T-cell (primary cell): Measurements from ENCODE around the gene GALNTL6. TPM values are rescaled to one million over a fixed set of nuclear protein-coding genes. Genes with fewer than 3 reads are reported as not detected.

Experiments used
- ATAC-seq, 4 experiments: fragments of 200-7000 bp in 3 of 4; fragments of 150-1000 bp in 1 of 4; cut with Tn5 transposase; replicated peaks in 1 of 4; 1 replicate in 3 of 4; 2 replicates in 1 of 4; pipeline ENCODE4 v1.10.0; 2021; ENCODE audit warnings: moderate library complexity in 3 of 4, mild to moderate bottlenecking in 2 of 4, moderate number of reproducible peaks in 1 of 4
- CTCF ChIA-PET, 2 donors: fragments of 300-600 bp; sonication (Branson Sonifier 250); formaldehyde crosslinking; loops; one replicate each; lab custom pipeline; 2022; ENCODE audit warnings: antibody characterized with exemption in 2 of 2; lab: Charles Lee
- POLR2A ChIA-PET, 2 donors: fragments of 300-600 bp; sonication (Branson Sonifier 250); formaldehyde crosslinking; loops; one replicate each; lab custom pipeline; 2022; ENCODE audit warnings: antibody characterized with exemption in 2 of 2; lab: Charles Lee
- DNase-seq, 35 experiments: peaks; one replicate each; pipeline versions ENCODE4 v3.0.0 to v3.0.0-alpha.2; 2013 to 2023
- H3K27ac ChIP-seq: one replicate; pipeline ENCODE4 v1.5.1; 2013; ENCODE audit warnings: low read length
- H3K27me3 ChIP-seq, 2 experiments: replicated peaks in 1 of 2; 1 replicate in 1 of 2; 2 replicates in 1 of 2; pipeline versions ENCODE4 v1.6.1 to v1.7.0; 2013; ENCODE audit warnings: low read length in 1 of 2, mixed read lengths in 1 of 2; ENCODE audit not compliant: control insufficient read depth in 2 of 2, insufficient read depth in 2 of 2; ENCODE audit errors: extremely low read depth in 1 of 2
- H3K36me3 ChIP-seq, 2 donors: 1 replicate in 1 of 2; 2 replicates in 1 of 2; pipeline versions ENCODE4 v1.6.1 to v1.7.0; 2013; ENCODE audit warnings: low read length in 1 of 2; ENCODE audit not compliant: control insufficient read depth in 2 of 2, insufficient read depth in 1 of 2; ENCODE audit errors: extremely low read depth in 1 of 2
- H3K4me1 ChIP-seq, 2 experiments: 1 replicate in 1 of 2; 2 replicates in 1 of 2; pipeline versions ENCODE4 v1.6.1 to v1.7.0; 2013; ENCODE audit warnings: low read length in 2 of 2, mixed read lengths in 1 of 2; ENCODE audit not compliant: insufficient read depth in 2 of 2, control insufficient read depth in 1 of 2; ENCODE audit errors: extremely low read depth in 1 of 2
- H3K4me3 ChIP-seq, 2 donors: 1 replicate in 1 of 2; 2 replicates in 1 of 2; pipeline versions ENCODE4 v1.5.1 to v1.7.0; 2013; ENCODE audit warnings: mild to moderate bottlenecking in 2 of 2, low read length in 1 of 2, moderate library complexity in 1 of 2; ENCODE audit not compliant: control insufficient read depth in 1 of 2; ENCODE audit errors: extremely low read depth in 1 of 2
- H3K9me3 ChIP-seq: 2 replicates; pipeline ENCODE4 v1.7.0; 2013
- H3K27ac Mint-ChIP-seq, 2 donors: one replicate each; pipeline ENCODE4 v1.8.0; 2020 to 2021; ENCODE audit warnings: mild to moderate bottlenecking in 2 of 2, mixed read lengths in 2 of 2
- H3K27me3 Mint-ChIP-seq, 2 donors: one replicate each; pipeline ENCODE4 v1.8.0; 2021 to 2022; ENCODE audit warnings: mixed read lengths in 2 of 2
- H3K36me3 Mint-ChIP-seq: one replicate; pipeline ENCODE4 v1.8.0; 2021; ENCODE audit warnings: mixed read lengths
- H3K4me1 Mint-ChIP-seq, 3 donors: one replicate each; pipeline ENCODE4 v1.8.0; 2020 to 2022; ENCODE audit warnings: mixed read lengths in 3 of 3, mild to moderate bottlenecking in 1 of 3
- H3K4me3 Mint-ChIP-seq, 3 donors: one replicate each; pipeline ENCODE4 v1.8.0; 2020 to 2022; ENCODE audit warnings: mild to moderate bottlenecking in 3 of 3, mixed read lengths in 3 of 3, moderate library complexity in 3 of 3
- H3K9me3 Mint-ChIP-seq, 3 donors: one replicate each; pipeline ENCODE4 v1.8.0; 2020 to 2022; ENCODE audit warnings: mixed read lengths in 3 of 3
- WGBS: methylation state at CpG from one replicate; pipeline ENCODE4 v1.1.5; 2013; ENCODE audit warnings: missing lambda C conversion rate; ENCODE audit not compliant: insufficient coverage; 5-methylcytosine and 5-hydroxymethylcytosine counted together
- total RNA-seq, 35 experiments: library from RNA in 6 of 35; stranded (reverse) in 6 of 35; fragments of 120-200 nt in 1 of 35; gene quantifications; one replicate each; pipeline versions ENCODE4 v1.2.1 to v1.2.4 and lab custom pipeline; 2013 to 2026

The GALNTL6 gene
- total RNA-seq, 5 donors from 2014 or later (not counting 1 experiment from before 2014, with no cell fraction given) = not detected

DNA sequence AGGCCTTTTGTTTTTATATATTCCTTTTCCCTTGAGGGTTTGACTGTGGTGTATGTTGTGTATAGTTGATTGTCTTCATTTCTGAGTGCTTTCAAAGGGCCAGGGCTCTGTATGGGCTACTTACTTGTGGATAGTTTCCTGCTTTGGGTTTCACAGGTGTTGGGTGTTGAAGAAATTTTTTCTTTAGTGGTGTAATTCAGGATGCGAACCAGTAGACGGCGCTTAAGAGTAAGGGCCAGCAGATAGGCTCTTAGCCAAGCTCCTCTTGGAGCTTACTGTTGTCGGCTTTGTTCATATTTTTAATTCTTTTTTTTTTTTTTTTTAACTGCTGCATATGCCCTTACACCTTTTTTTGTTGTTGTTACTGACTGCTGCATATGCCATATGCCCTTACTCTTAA, 1079.1 kb downstream of the GALNTL6 start:
- no peaks in the 10 kb centered on the region for H3K4me1 Mint-ChIP-seq
- ChIA-PET POLR2A (interaction anchor here in 1 of 2 donors (0.6 kb wide), 1 partner anchor 168 kb away, joined by 4 read pairs; no protein-coding TSS in a partner anchor), CTCF (no interaction called here)
- peaks cover 9 to 37% (median 17%) of the 10 kb centered on the region in 3 donors for H3K9me3 Mint-ChIP-seq
- H3K27me3 Mint-ChIP-seq = peaks cover 0 to 3% of the 10 kb centered on the region in 2 donors
- no CpG with 5 or more reads among the region's 4 CpGs for WGBS
- no peak overlapping the region for H3K27ac Mint-ChIP-seq
- Histone ChIP-seq H3K27me3 (peaks cover 0 to 3% of the 10 kb centered on the region in 2 experiments), H3K27ac (no peak overlapping the region), H3K9me3 (no peaks in the 10 kb centered on the region), H3K4me3 (no peak overlapping the region), H3K4me1 (no peaks in the 10 kb centered on the region), H3K36me3 (no peaks in the 10 kb centered on the region)
- ATAC-seq (no peak), DNase-seq (no peak)
- no peak overlapping the region for H3K4me3 Mint-ChIP-seq
- no peaks in the 10 kb centered on the region for H3K36me3 Mint-ChIP-seq

- Histone ChIP-seq H3K27me3 (peaks cover 0 to 3% of the 10 kb centered on the region in 2 experiments), H3K4me1 (no peaks in the 10 kb centered on the region), H3K9me3 (no peaks in the 10 kb centered on the region), H3K4me3 (no peak overlapping the region), H3K36me3 (no peaks in the 10 kb centered on the region), H3K27ac (no peak overlapping the region)
- Mint-ChIP-seq H3K36me3 (no peaks in the 10 kb centered on the region), H3K4me3 (no peak overlapping the region), H3K9me3 (peaks cover 9 to 23% (median 12%) of the 10 kb centered on the region in 3 donors), H3K27me3 (peaks cover 0 to 3% of the 10 kb centered on the region in 2 donors), H3K4me1 (no peaks in the 10 kb centered on the region), H3K27ac (no peak overlapping the region)
- DNase-seq (no peak), ATAC-seq (no peak)
- POLR2A ChIA-PET = no interaction called here
- CTCF ChIA-PET = interaction anchor here in 1 of 2 donors (0.6 kb wide), 1 partner anchor 401 kb away, joined by 3 read pairs; no protein-coding TSS in a partner anchor
- WGBS = no CpG with 5 or more reads among the region's 3 CpGs
These were observed 1082.5 kb downstream of the GALNTL6 start for GRCh38 chr4:172895699-172896098.

GRCh38 chr4:172897046-172897445, 1083.8 kb downstream of the GALNTL6 start:
- H3K27ac ChIP-seq = no peak overlapping the region
- H3K27ac Mint-ChIP-seq = no peak overlapping the region
- WGBS = 45% methylated on average over 1 of the region's 3 CpGs
- DNase-seq = no peak
- no peaks in the 10 kb centered on the region for H3K36me3 ChIP-seq
- no peaks in the 10 kb centered on the region for H3K9me3 ChIP-seq
- H3K27me3 ChIP-seq = peaks cover 0 to 3% of the 10 kb centered on the region in 2 experiments
- no peaks in the 10 kb centered on the region for H3K36me3 Mint-ChIP-seq
- peaks cover 4 to 18% (median 10%) of the 10 kb centered on the region in 3 donors for H3K9me3 Mint-ChIP-seq
- H3K27me3 Mint-ChIP-seq = peaks cover 0 to 3% of the 10 kb centered on the region in 2 donors
- H3K4me1 ChIP-seq = no peaks in the 10 kb centered on the region
- ATAC-seq = no peak
- H3K4me1 Mint-ChIP-seq = no peaks in the 10 kb centered on the region
- ChIA-PET POLR2A (no interaction called here), CTCF (no interaction called here)
- no peak overlapping the region for H3K4me3 Mint-ChIP-seq
- H3K4me3 ChIP-seq = no peak overlapping the region

DNA sequence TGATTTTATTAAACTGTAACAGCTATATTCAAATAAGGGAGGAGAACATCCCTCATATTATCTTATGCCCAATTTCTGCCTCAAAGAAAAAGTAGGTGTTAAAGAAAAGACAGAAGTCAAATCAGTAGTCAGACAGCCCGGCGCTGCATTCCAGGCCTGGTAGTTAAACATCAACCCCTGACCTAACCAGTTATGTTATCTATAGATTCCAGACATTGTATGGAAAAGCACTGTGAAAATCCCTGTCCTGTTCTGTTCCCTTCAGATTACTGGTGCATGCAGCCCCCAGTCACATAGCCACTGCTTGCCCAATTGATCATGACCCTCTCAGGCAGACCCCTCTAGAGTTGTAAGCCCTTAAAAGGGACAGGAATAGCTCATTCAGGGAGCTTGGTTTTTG, 1085.5 kb downstream of the GALNTL6 start:
- H3K4me1 Mint-ChIP-seq = no peaks in the 10 kb centered on the region
- ATAC-seq = no peak
- Histone ChIP-seq H3K27ac (no peak overlapping the region), H3K36me3 (no peaks in the 10 kb centered on the region), H3K9me3 (no peaks in the 10 kb centered on the region), H3K4me3 (no peak overlapping the region), H3K27me3 (peaks cover 0 to 3% of the 10 kb centered on the region in 2 experiments), H3K4me1 (no peaks in the 10 kb centered on the region)
- peaks cover 4 to 18% (median 10%) of the 10 kb centered on the region in 3 donors for H3K9me3 Mint-ChIP-seq
- WGBS = no CpG with 5 or more reads among the region's 2 CpGs
- H3K27ac Mint-ChIP-seq = no peak overlapping the region
- ChIA-PET POLR2A (no interaction called here), CTCF (no interaction called here)
- peaks cover 0 to 3% of the 10 kb centered on the region in 2 donors for H3K27me3 Mint-ChIP-seq
- H3K4me3 Mint-ChIP-seq = no peak overlapping the region
- DNase-seq = no peak
- no peaks in the 10 kb centered on the region for H3K36me3 Mint-ChIP-seq

DNA sequence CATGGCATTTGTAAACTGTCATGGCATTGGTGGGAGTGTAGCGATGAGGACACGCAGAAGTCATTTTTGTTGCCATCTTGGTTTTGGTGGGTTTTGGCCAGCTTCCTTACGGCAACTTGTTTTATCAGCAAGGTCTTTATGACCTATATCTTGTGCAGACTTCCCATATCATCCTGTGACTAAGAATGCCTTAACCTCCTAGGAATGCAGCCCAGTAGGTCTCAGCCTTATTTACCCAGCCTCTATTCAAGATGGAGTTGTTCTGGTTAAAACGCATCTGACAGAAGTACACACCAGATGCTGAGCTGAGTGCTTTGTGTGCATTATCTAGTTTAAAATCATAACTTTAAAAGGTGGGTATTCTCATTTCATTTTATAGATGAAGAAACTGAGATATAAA, 1086.7 kb downstream of the GALNTL6 start:
- Mint-ChIP-seq H3K9me3 (peaks cover 0 to 11% (median 10%) of the 10 kb centered on the region in 3 donors), H3K4me3 (no peak overlapping the region), H3K27ac (no peak overlapping the region), H3K36me3 (no peaks in the 10 kb centered on the region), H3K4me1 (no peaks in the 10 kb centered on the region), H3K27me3 (no peaks in the 10 kb centered on the region)
- CTCF ChIA-PET = no interaction called here
- H3K4me1 ChIP-seq = no peaks in the 10 kb centered on the region
- no peak for ATAC-seq
- no peak for DNase-seq
- no CpG with 5 or more reads among the region's 4 CpGs for WGBS
- H3K36me3 ChIP-seq = no peaks in the 10 kb centered on the region
- H3K9me3 ChIP-seq = no peaks in the 10 kb centered on the region
- POLR2A ChIA-PET = no interaction called here
- H3K4me3 ChIP-seq = no peak overlapping the region
- H3K27ac ChIP-seq = no peak overlapping the region
- peaks cover 0 to 3% of the 10 kb centered on the region in 2 experiments for H3K27me3 ChIP-seq

GRCh38 chr4:172900900-172901299, 1087.7 kb downstream of the GALNTL6 start:
- DNase-seq (no peak), ATAC-seq (no peak)
- H3K4me3 Mint-ChIP-seq = no peak overlapping the region
- no CpG with 5 or more reads among the region's 4 CpGs for WGBS
- no peak overlapping the region for H3K4me3 ChIP-seq
- no peaks in the 10 kb centered on the region for H3K4me1 ChIP-seq
- ChIA-PET CTCF (interaction anchor here in 1 of 2 donors (0.6 kb wide), 1 partner anchor 979 kb away, joined by 3 read pairs; no protein-coding TSS in a partner anchor), POLR2A (no interaction called here)
- no peaks in the 10 kb centered on the region for H3K9me3 ChIP-seq
- H3K27me3 ChIP-seq = peaks cover 0 to 3% of the 10 kb centered on the region in 2 experiments
- H3K9me3 Mint-ChIP-seq = peaks cover 0 to 5% (median 3%) of the 10 kb centered on the region in 3 donors
- no peaks in the 10 kb centered on the region for H3K36me3 ChIP-seq
- H3K27ac ChIP-seq = no peak overlapping the region
- no peaks in the 10 kb centered on the region for H3K27me3 Mint-ChIP-seq
- H3K27ac Mint-ChIP-seq = no peak overlapping the region
- H3K4me1 Mint-ChIP-seq = no peaks in the 10 kb centered on the region
- no peaks in the 10 kb centered on the region for H3K36me3 Mint-ChIP-seq
